Activated B cell treated with CpG ODN at 0.5 μM for 24 hours (primary cell): ENCODE measurements around the gene CRISP1. TPM values are rescaled to one million over a fixed set of nuclear protein-coding genes. Genes with fewer than 3 reads are reported as not detected.
"Not testable (repeated sequence)": the region's sequence is repeated elsewhere in the genome, so short reads cannot be mapped to it uniquely, and the experiment has no call there.

Experiments used
- ATAC-seq: fragments of 200-7000 bp; cut with Tn5 transposase; one replicate; pipeline ENCODE4 v1.10.0; 2021; ENCODE audit warnings: low read depth, mild to moderate bottlenecking, moderate library complexity
- CTCF ChIA-PET: fragments of 350-600 bp; sonication (Branson Sonifier 250); formaldehyde crosslinking; loops from one replicate; lab custom pipeline; 2021; ENCODE audit warnings: antibody characterized with exemption; lab: Charles Lee
- POLR2A ChIA-PET: fragments of 350-600 bp; sonication (Branson Sonifier 250); formaldehyde crosslinking; loops from one replicate; lab custom pipeline; 2021; ENCODE audit warnings: antibody characterized with exemption; lab: Charles Lee
- DNase-seq: peaks from one replicate; pipeline ENCODE4 v3.0.0; 2022
- H3K27ac Mint-ChIP-seq: one replicate; pipeline ENCODE4 v1.8.0; 2020; ENCODE audit warnings: mixed read lengths
- H3K27me3 Mint-ChIP-seq: one replicate; pipeline ENCODE4 v1.8.0; 2021; ENCODE audit warnings: mixed read lengths
- H3K36me3 Mint-ChIP-seq: one replicate; pipeline ENCODE4 v1.8.0; 2021; ENCODE audit warnings: low read depth, mixed read lengths
- H3K4me1 Mint-ChIP-seq: one replicate; pipeline ENCODE4 v1.8.0; 2021; ENCODE audit warnings: mixed read lengths
- H3K4me3 Mint-ChIP-seq: one replicate; pipeline ENCODE4 v1.8.0; 2020; ENCODE audit warnings: mild to moderate bottlenecking, mixed read lengths
- H3K9me3 Mint-ChIP-seq: one replicate; pipeline ENCODE4 v1.8.0; 2020; ENCODE audit warnings: mixed read lengths
- intact Hi-C: fragments of 100-400 bp; cut with micrococcal nuclease; formaldehyde crosslinking; loops from one replicate; pipeline ENCODE4 v1.15.1; 2024
- total RNA-seq: library from RNA; stranded (reverse); gene quantifications from 2 replicates; pipeline ENCODE4 v1.2.3, GENCODE V29; 2022
- TF ChIP-seq, protein P1 (sequence below): fragments of 200-600 bp; IDR thresholded peaks from one replicate; pipeline ENCODE4 v1.8.0; 2022; ENCODE audit warnings: antibody characterized with exemption, mild to moderate bottlenecking

CRISP1 gene
- total RNA-seq, 1 donor from 2014 or later: not detected

DNA sequence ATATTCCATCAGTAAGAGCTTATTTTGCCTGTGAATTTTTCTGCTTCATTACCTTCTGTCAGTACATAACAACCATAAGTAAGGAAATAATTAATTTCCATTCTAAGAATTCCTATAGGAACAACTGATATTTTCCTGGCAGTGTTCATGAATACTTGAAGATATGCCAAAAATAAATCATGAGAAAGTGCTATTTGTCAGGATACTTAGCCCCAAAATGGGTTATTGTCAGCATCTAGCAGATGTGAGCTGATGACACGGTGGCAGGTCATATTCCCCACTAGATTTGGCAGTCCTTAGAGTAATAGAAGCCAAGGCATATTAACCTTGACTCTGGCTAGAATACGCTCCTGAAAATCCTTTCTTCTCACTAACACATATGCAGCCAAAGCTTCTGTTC lies 43.2 kb upstream of the CRISP1 start:
- Mint-ChIP-seq H3K4me3 (no peak overlapping the region), H3K9me3 (no peaks in the 10 kb centered on the region), H3K4me1 (no peaks in the 10 kb centered on the region), H3K27ac (no peak overlapping the region), H3K27me3 (no peaks in the 10 kb centered on the region), H3K36me3 (no peaks in the 10 kb centered on the region)
- ChIA-PET POLR2A (no interaction called here), CTCF (no interaction called here)
- no peak for DNase-seq
- intact Hi-C loops: no loop called here
- ATAC-seq: no peak
- TF ChIP-seq, protein P1, sequence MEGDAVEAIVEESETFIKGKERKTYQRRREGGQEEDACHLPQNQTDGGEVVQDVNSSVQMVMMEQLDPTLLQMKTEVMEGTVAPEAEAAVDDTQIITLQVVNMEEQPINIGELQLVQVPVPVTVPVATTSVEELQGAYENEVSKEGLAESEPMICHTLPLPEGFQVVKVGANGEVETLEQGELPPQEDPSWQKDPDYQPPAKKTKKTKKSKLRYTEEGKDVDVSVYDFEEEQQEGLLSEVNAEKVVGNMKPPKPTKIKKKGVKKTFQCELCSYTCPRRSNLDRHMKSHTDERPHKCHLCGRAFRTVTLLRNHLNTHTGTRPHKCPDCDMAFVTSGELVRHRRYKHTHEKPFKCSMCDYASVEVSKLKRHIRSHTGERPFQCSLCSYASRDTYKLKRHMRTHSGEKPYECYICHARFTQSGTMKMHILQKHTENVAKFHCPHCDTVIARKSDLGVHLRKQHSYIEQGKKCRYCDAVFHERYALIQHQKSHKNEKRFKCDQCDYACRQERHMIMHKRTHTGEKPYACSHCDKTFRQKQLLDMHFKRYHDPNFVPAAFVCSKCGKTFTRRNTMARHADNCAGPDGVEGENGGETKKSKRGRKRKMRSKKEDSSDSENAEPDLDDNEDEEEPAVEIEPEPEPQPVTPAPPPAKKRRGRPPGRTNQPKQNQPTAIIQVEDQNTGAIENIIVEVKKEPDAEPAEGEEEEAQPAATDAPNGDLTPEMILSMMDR: no peak

DNA sequence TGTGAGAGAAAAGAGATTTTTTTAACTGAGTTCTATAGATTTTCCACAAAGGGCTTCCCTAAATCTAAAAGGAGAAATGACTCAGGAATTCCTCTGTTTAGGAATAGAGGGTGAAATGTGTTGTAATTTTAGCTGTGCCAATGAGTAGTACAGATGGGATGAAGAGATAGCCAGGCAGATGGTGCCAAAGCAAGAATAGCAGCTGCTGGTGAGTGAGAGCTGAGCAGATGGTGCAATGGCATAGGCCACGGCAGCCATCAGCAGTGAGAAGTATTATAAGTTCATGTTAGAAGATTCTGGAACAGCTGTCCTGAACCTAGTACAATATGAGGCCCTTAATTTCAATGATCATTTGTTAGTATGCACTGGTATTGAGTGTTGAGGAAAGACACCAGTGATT lies 40.2 kb upstream of the CRISP1 start:
- intact Hi-C loops: no loop called here
- no peaks in the 10 kb centered on the region for H3K4me1 Mint-ChIP-seq
- ATAC-seq: no peak
- DNase-seq: no peak
- TF ChIP-seq, protein P1: no peak
- H3K27me3 Mint-ChIP-seq: no peaks in the 10 kb centered on the region
- CTCF ChIA-PET: no interaction called here
- POLR2A ChIA-PET: no interaction called here
- no peak overlapping the region for H3K4me3 Mint-ChIP-seq
- no peaks in the 10 kb centered on the region for H3K9me3 Mint-ChIP-seq
- no peaks in the 10 kb centered on the region for H3K36me3 Mint-ChIP-seq
- H3K27ac Mint-ChIP-seq: no peak overlapping the region

DNA sequence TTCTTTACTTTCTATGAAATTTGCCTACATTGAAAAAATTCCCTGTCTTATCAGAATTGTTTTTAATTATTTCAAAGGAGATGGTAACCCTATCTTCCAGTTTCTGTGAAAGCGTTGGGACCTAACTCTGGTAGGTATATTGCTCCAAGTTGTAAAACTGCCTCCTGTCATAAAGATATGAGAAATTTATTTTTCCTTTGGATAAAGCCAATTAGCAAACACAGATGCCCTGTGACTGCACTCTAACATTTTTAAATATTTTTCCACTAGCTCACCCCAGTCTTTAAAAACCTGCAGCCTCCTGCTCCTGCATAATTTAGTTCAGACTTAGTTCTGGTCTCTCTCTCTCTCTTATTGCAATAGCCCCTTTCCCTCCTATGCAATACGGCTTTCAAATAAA lies 39.0 kb upstream of the CRISP1 start:
- ChIA-PET POLR2A (no interaction called here), CTCF (no interaction called here)
- no peak for DNase-seq
- intact Hi-C loops: no loop called here
- TF ChIP-seq, protein P1: no peak
- Mint-ChIP-seq H3K9me3 (no peaks in the 10 kb centered on the region), H3K27me3 (no peaks in the 10 kb centered on the region), H3K4me1 (no peaks in the 10 kb centered on the region), H3K4me3 (no peak overlapping the region), H3K27ac (no peak overlapping the region), H3K36me3 (no peaks in the 10 kb centered on the region)
- no peak for ATAC-seq

DNA sequence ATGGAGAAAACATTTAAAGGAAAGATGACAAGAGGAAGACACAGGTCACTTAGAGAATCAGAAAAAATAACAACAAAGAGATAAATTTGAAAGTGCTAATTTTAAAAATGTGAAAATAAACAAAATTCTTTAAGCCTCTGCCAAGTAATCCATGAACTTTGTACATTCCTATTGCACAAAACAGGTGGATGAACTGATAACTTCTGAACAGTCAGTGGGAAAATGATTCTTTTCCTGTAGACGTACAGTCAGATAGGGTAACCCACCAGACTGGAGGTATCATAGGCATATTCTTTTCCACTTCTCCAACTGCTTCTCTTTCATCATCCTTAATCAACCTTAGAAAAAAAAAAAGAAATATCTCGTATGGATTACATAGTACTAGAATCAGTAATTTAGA lies 36.5 kb upstream of the CRISP1 start:
- no peaks in the 10 kb centered on the region for H3K9me3 Mint-ChIP-seq
- ChIA-PET CTCF (no interaction called here), POLR2A (no interaction called here)
- no peaks in the 10 kb centered on the region for H3K27me3 Mint-ChIP-seq
- no peak for DNase-seq
- TF ChIP-seq, protein P1: no peak
- intact Hi-C loops: no loop called here
- H3K4me3 Mint-ChIP-seq: no peak overlapping the region
- no peaks in the 10 kb centered on the region for H3K36me3 Mint-ChIP-seq
- H3K27ac Mint-ChIP-seq: no peak overlapping the region
- ATAC-seq: no peak
- no peaks in the 10 kb centered on the region for H3K4me1 Mint-ChIP-seq

DNA sequence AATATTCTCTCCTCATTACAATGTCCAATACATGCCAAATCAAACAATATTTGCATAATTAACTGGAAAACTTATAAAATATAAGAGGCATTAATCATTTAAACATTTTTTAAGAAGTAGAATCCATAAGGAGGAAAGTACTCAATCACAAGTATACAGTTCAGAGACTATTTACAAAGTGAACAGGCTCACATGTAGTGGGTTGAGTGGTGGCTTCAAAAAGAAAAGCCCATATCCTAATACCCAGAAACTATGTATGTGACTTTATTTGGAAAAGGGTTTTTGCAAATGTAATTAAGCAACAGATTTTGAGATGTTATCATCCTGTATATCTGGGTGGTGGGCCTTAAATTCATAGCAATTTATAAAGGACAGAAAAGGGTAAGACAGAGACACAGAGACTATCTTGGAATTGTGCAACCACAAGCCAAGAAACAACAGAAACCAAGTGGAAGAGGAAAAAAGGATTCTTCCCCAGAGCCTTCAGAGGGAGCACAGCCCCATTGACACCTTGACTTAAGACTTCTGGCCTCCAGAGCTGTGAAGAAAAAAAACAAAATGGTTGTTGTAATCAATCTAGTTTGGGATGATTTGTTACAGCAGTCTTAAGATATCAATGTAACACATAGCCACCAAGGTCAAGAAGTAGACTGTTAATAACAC lies 32.7 kb upstream of the CRISP1 start:
- CTCF ChIA-PET: no interaction called here
- Mint-ChIP-seq H3K27me3 (no peaks in the 10 kb centered on the region), H3K27ac (no peak overlapping the region), H3K4me3 (no peak overlapping the region), H3K36me3 (no peaks in the 10 kb centered on the region), H3K9me3 (peaks cover 9% of the 10 kb centered on the region), H3K4me1 (no peaks in the 10 kb centered on the region)
- DNase-seq (no peak), ATAC-seq (no peak)
- intact Hi-C loops: loop anchor here (1.0 kb wide), 1 partner anchor 44 kb away; no protein-coding TSS in a partner anchor
- TF ChIP-seq, protein P1: no peak
- POLR2A ChIA-PET: no interaction called here

DNA sequence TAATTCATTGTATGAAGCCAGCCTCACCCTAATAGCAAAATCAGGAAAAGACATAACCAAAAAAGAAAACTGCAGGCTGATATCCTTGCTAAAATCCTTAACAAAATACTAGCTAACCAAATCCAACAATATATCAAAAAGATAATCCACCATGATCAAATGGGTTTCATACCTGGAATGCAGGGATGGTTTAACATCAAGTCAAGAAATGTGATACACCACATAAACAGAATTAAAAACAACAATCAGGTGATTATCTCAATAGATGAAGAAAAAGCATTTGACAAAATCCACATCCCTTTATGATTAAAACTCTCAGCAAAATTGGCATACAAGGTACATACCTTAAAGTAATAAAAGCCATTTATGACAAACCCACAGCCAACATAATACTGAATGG lies 29.2 kb upstream of the CRISP1 start:
- DNase-seq, H3K27me3 Mint-ChIP-seq, H3K27ac Mint-ChIP-seq, POLR2A ChIA-PET, H3K4me3 Mint-ChIP-seq, ATAC-seq, intact Hi-C loops, H3K36me3 Mint-ChIP-seq, CTCF ChIA-PET, H3K4me1 Mint-ChIP-seq: not testable (repeated sequence)
- H3K9me3 Mint-ChIP-seq: peaks cover 13% of the 10 kb centered on the region
